ENCODE data around the gene SRP68. TPM values are rescaled to one million over a fixed set of nuclear protein-coding genes. Genes with fewer than 3 reads are reported as not detected.
A peak's percentile ranks its signal among the peaks of the same experiment; 100 is the strongest.

Gene SRP68
- polyA plus RNA-seq, 3 donors = 27.4 to 47.1 (median 42.1) TPM

DNA sequence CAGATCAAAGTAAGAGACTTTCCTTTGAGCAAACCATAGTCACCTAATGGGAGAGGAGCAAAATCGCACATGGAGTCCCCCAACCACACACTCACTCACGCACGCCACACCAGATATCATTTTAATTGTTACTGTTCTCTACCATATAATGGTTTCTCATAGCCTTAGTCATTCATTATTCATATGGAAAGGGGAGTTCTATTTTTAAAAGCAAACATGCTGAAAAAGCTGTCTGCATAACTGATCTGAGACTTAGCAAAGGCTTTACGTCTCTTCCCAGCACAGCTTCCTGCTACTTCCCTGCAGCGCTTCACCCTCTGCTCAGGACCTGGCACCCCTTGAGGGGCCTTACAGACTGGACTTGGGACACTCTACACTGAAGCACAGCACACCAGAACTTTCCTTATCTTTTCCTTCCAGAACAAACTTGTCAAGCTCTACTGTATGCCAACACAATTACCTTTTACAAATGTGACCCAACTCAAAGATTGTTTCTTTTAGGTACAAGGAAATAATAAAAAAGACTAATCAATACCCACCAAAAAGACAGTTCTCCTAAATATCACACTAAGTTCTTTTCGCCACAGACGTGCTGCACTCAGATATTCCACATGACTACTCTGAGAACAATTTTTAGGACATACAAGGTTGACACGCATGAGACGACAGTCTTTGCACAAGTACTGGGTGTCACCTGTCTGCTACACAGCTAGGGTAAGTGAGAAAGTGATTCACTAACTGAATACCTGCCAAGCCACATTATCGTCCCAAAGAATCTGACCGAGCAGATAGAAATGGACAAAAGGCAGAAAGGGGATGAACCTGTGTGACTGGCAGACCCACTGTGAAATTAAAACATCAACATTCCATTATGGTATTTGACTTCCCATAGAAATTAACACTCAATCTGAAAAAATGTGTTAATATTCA, 21.5 kb downstream of the SRP68 start:
- peaks cover 9% of the 10 kb centered on the region for H3K79me2 ChIP-seq (ENCODE audit: insufficient read depth, low read length)
- H3K9ac ChIP-seq (ENCODE audit: insufficient read depth, low read length, poor library complexity, severe bottlenecking) = no peak overlapping the region
- H3K4me2 ChIP-seq (replicated peaks; ENCODE audit: extremely low read depth, low read length, poor library complexity, severe bottlenecking) = no peak overlapping the region
- TF ChIP-seq, protein P1, sequence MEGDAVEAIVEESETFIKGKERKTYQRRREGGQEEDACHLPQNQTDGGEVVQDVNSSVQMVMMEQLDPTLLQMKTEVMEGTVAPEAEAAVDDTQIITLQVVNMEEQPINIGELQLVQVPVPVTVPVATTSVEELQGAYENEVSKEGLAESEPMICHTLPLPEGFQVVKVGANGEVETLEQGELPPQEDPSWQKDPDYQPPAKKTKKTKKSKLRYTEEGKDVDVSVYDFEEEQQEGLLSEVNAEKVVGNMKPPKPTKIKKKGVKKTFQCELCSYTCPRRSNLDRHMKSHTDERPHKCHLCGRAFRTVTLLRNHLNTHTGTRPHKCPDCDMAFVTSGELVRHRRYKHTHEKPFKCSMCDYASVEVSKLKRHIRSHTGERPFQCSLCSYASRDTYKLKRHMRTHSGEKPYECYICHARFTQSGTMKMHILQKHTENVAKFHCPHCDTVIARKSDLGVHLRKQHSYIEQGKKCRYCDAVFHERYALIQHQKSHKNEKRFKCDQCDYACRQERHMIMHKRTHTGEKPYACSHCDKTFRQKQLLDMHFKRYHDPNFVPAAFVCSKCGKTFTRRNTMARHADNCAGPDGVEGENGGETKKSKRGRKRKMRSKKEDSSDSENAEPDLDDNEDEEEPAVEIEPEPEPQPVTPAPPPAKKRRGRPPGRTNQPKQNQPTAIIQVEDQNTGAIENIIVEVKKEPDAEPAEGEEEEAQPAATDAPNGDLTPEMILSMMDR (IDR thresholded peaks at IDR 0.05) = no peak
- Mint-ChIP-seq H3K36me3 (peaks cover 65 to 95% of the 10 kb centered on the region in 2 donors), H3K4me1 (peaks cover 28% of the 10 kb centered on the region), H3K9me3 (peaks cover 0 to 4% (median 0%) of the 10 kb centered on the region in 7 donors), H3K27me3 (ENCODE audit: low read depth in 3 of 3) (no peaks in the 10 kb centered on the region), H3K27ac (no peak overlapping the region), H3K4me3 (no peak overlapping the region)
- no peak overlapping the region for H2AFZ ChIP-seq (ENCODE audit: insufficient read depth, low read depth, low read length, poor library complexity, severe bottlenecking)
- intact Hi-C loops (cut with micrococcal nuclease) = no loop called here
- peaks cover 62 to 96% of the 10 kb centered on the region in 2 donors for H3K36me3 ChIP-seq (replicated peaks in 1 of 2; ENCODE audit: control insufficient read depth in 1 of 2, insufficient read depth in 2 of 2, low read length in 2 of 2)
- 95% methylated on average over 2 of the region's 11 CpGs for WGBS (ENCODE audit: insufficient coverage)
- H3K27ac ChIP-seq (ENCODE audit: low read depth in 1 of 2, low read length in 2 of 2) = no peak overlapping the region
- H3K9me3 ChIP-seq (replicated peaks in 1 of 2; ENCODE audit: control insufficient read depth in 1 of 2, insufficient read depth in 1 of 2, low read length in 2 of 2) = no peaks in the 10 kb centered on the region
- no peak for DNase-seq
- H3K4me1 ChIP-seq (ENCODE audit: control insufficient read depth in 1 of 2, insufficient read depth in 2 of 2, low read length in 2 of 2) = peaks cover 27 to 28% of the 10 kb centered on the region in 2 donors
- H3K4me3 ChIP-seq (replicated peaks in 1 of 3; ENCODE audit: low read depth in 2 of 3, low read length in 3 of 3) = no peak overlapping the region
- peaks cover 50% of the 10 kb centered on the region for H4K20me1 ChIP-seq (ENCODE audit: insufficient read depth, low read length)
- H3K27me3 ChIP-seq (ENCODE audit: control insufficient read depth in 2 of 2, insufficient read depth in 2 of 2, low read length in 2 of 2) = no peaks in the 10 kb centered on the region

DNA sequence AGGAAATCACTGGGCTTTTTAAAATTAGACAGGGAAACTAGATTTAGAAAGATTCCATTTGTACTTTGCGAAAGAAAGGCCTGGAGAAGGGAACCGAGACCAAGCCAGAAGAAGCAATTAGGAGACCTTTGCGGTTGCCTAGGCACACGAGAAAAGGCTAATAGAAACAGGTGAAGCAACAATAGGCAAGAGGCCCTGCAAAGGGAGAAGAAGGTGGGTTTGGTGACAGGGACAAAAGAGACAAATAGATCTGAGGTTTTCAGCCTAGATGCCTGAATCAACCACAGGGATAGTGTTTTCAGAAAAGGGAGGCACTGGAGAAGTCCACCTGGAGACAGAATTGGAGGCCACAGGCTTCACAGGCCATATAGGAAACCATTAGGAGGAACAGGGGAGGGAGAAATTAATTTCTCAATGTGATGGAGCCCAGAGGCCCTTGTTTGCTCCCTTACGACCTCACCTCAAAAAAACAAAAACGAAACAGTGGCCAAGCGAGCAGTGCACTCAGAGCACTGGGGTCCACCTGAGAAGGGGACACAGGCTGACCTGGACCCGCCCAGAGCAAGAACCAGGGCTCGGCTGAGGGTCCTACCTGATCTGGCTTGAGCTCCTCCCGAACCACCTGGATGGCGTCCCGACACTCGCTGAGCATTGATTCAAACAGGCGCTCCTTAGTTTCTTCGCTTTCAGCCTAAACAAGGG, 22.3 kb downstream of the SRP68 start:
- Histone ChIP-seq H3K9me3 (replicated peaks in 1 of 2; ENCODE audit: control insufficient read depth in 1 of 2, insufficient read depth in 1 of 2, low read length in 2 of 2) (no peaks in the 10 kb centered on the region), H2AFZ (ENCODE audit: insufficient read depth, low read depth, low read length, poor library complexity, severe bottlenecking) (no peak overlapping the region), H3K4me1 (ENCODE audit: control insufficient read depth in 1 of 2, insufficient read depth in 2 of 2, low read length in 2 of 2) (peaks cover 27 to 28% of the 10 kb centered on the region in 2 donors), H3K27ac (ENCODE audit: low read depth in 1 of 2, low read length in 2 of 2) (peak overlapping the region in 1 of 2 donors; percentile 26), H3K79me2 (ENCODE audit: insufficient read depth, low read length) (peaks cover 9% of the 10 kb centered on the region), H3K9ac (ENCODE audit: insufficient read depth, low read length, poor library complexity, severe bottlenecking) (no peak overlapping the region), H3K27me3 (ENCODE audit: control insufficient read depth in 2 of 2, insufficient read depth in 2 of 2, low read length in 2 of 2) (no peaks in the 10 kb centered on the region), H3K36me3 (replicated peaks in 1 of 2; ENCODE audit: control insufficient read depth in 1 of 2, insufficient read depth in 2 of 2, low read length in 2 of 2) (peaks cover 68 to 96% of the 10 kb centered on the region in 2 donors), H4K20me1 (ENCODE audit: insufficient read depth, low read length) (peaks cover 50% of the 10 kb centered on the region), H3K4me3 (replicated peaks in 1 of 3; ENCODE audit: low read depth in 2 of 3, low read length in 3 of 3) (no peak overlapping the region), H3K4me2 (replicated peaks; ENCODE audit: extremely low read depth, low read length, poor library complexity, severe bottlenecking) (no peak overlapping the region)
- 75% methylated on average over 14 of the region's 15 CpGs for WGBS (ENCODE audit: insufficient coverage)
- no peak for DNase-seq
- Mint-ChIP-seq H3K27me3 (ENCODE audit: low read depth in 3 of 3) (no peaks in the 10 kb centered on the region), H3K4me3 (no peak overlapping the region), H3K4me1 (peaks cover 28% of the 10 kb centered on the region), H3K9me3 (peaks cover 0 to 4% (median 0%) of the 10 kb centered on the region in 7 donors), H3K36me3 (peaks cover 72 to 95% of the 10 kb centered on the region in 2 donors), H3K27ac (peak overlapping the region in 3 of 7 donors; percentile 5 to 43 (median 38))
- TF ChIP-seq, protein P1 (IDR thresholded peaks at IDR 0.05) = no peak
- intact Hi-C loops (cut with micrococcal nuclease) = no loop called here
